Measurements from ENCODE around the gene CRB2. TPM values are rescaled to one million over a fixed set of nuclear protein-coding genes. Genes with fewer than 3 reads are reported as not detected.

CRB2 gene
- total RNA-seq, 1 experiment from 2014 or later: 0.07 TPM

- intact Hi-C loops (cut with micrococcal nuclease): no loop called here
- Histone ChIP-seq H3K36me3 (ENCODE audit: control insufficient read depth in 1 of 2, insufficient read depth in 2 of 2, low read length in 2 of 2) (no peaks in the 10 kb centered on the region), H3K27me3 (ENCODE audit: insufficient read depth, low read length) (no peaks in the 10 kb centered on the region), H3K79me2 (ENCODE audit: insufficient read depth, low read length) (no peaks in the 10 kb centered on the region), H4K20me1 (ENCODE audit: insufficient read depth) (no peaks in the 10 kb centered on the region), H3K9ac (ENCODE audit: low read length) (no peak overlapping the region), H3K4me2 (ENCODE audit: low read length) (no peak overlapping the region), H2AFZ (ENCODE audit: low read depth, low read length, poor library complexity, severe bottlenecking) (no peak overlapping the region), H3K4me1 (ENCODE audit: control insufficient read depth in 1 of 2, insufficient read depth in 2 of 2, low read length in 2 of 2) (peaks cover 22 to 24% of the 10 kb centered on the region in 2 experiments), H3K27ac (ENCODE audit: low read depth, low read length) (no peak overlapping the region), H3K4me3 (replicated peaks in 1 of 2; ENCODE audit: low read depth in 1 of 2, low read length in 2 of 2) (no peak overlapping the region), H3K9me3 (ENCODE audit: control insufficient read depth in 1 of 2, insufficient read depth in 1 of 2, low read depth in 1 of 2, low read length in 2 of 2) (no peaks in the 10 kb centered on the region), H3K9me2 (ENCODE audit: insufficient read depth) (no peaks in the 10 kb centered on the region)
- ATAC-seq (no peak), DNase-seq (ENCODE audit: low read depth, low spot score) (no peak)
- ChIA-PET CTCF (no interaction called here), POLR2A (no interaction called here), RAD21 (ENCODE audit: low non-redundant PET in 1 of 2, low total read pairs in 2 of 2, uncharacterized antibody in 2 of 2, unreplicated experiment in 2 of 2) (no interaction called here)
- TF ChIP-seq ELF1 (IDR thresholded peaks at IDR 0.05; ENCODE audit: borderline replicate concordance, low read depth) (no peak), EGR1 (IDR thresholded peaks at IDR 0.05; ENCODE audit: low read depth) (no peak), EZH2phosphoT487 (IDR thresholded peaks at IDR 0.05; ENCODE audit: borderline replicate concordance) (no peak), ZNF274 (IDR thresholded peaks at IDR 0.05; ENCODE audit: low read depth, low read length) (no peak), YY1 (IDR thresholded peaks at IDR 0.05; ENCODE audit: extremely low read depth, insufficient replicate concordance, low read depth, low read length) (no peak), POLR2AphosphoS5 (IDR thresholded peaks at IDR 0.05; ENCODE audit: low read depth, low read length) (no peak), TCF7L2 (IDR thresholded peaks at IDR 0.05; ENCODE audit: borderline replicate concordance, extremely low read depth, insufficient read depth, insufficient read length) (no peak), SRF (IDR thresholded peaks at IDR 0.05; ENCODE audit: low read depth) (no peak), SP1 (IDR thresholded peaks at IDR 0.05; ENCODE audit: low read depth) (no peak), FOSL1 (IDR thresholded peaks at IDR 0.05; ENCODE audit: low read depth) (no peak), SIN3A (IDR thresholded peaks at IDR 0.05; ENCODE audit: low read depth) (no peak)
- no TSS peak for BruUV-seq (replicated peaks)
These were observed 6.9 kb downstream of the CRB2 start for GRCh38 chr9:123362856-123363255.

GRCh38 chr9:123364241-123364824, 8.3 kb downstream of the CRB2 start:
- intact Hi-C loops (cut with micrococcal nuclease): no loop called here
- no peak overlapping the region for H3K9ac ChIP-seq (ENCODE audit: low read length)
- no peaks in the 10 kb centered on the region for H4K20me1 ChIP-seq (ENCODE audit: insufficient read depth)
- no peaks in the 10 kb centered on the region for H3K79me2 ChIP-seq (ENCODE audit: insufficient read depth, low read length)
- POLR2A ChIA-PET: no interaction called here
- DNase-seq (ENCODE audit: low read depth, low spot score) (no peak), ATAC-seq (no peak)
- BruUV-seq (replicated peaks): no TSS peak
- H3K9me2 ChIP-seq (ENCODE audit: insufficient read depth): no peaks in the 10 kb centered on the region
- no peak overlapping the region for H3K4me2 ChIP-seq (ENCODE audit: low read length)
- H3K9me3 ChIP-seq (ENCODE audit: control insufficient read depth in 1 of 2, insufficient read depth in 1 of 2, low read depth in 1 of 2, low read length in 2 of 2): no peaks in the 10 kb centered on the region
- no peaks in the 10 kb centered on the region for H3K27me3 ChIP-seq (ENCODE audit: insufficient read depth, low read length)
- no peak overlapping the region for H2AFZ ChIP-seq (ENCODE audit: low read depth, low read length, poor library complexity, severe bottlenecking)
- CTCF ChIA-PET: no interaction called here
- no peak overlapping the region for H3K27ac ChIP-seq (ENCODE audit: low read depth, low read length)
- H3K4me1 ChIP-seq (ENCODE audit: control insufficient read depth in 1 of 2, insufficient read depth in 2 of 2, low read length in 2 of 2): peaks cover 28 to 31% of the 10 kb centered on the region in 2 experiments
- no peak overlapping the region for H3K4me3 ChIP-seq (replicated peaks in 1 of 2; ENCODE audit: low read depth in 1 of 2, low read length in 2 of 2)
- H3K36me3 ChIP-seq (ENCODE audit: control insufficient read depth in 1 of 2, insufficient read depth in 2 of 2, low read length in 2 of 2): no peaks in the 10 kb centered on the region
- RAD21 ChIA-PET (ENCODE audit: low non-redundant PET in 1 of 2, low total read pairs in 2 of 2, uncharacterized antibody in 2 of 2, unreplicated experiment in 2 of 2): no interaction called here
- TF ChIP-seq YY1 (IDR thresholded peaks at IDR 0.05; ENCODE audit: extremely low read depth, insufficient replicate concordance, low read depth, low read length): no peak
- no peak for TF ChIP-seq CBX3 (IDR thresholded peaks at IDR 0.05; ENCODE audit: low read depth)
- TF ChIP-seq EZH2phosphoT487 (IDR thresholded peaks at IDR 0.05; ENCODE audit: borderline replicate concordance): no peak
- no peak for TF ChIP-seq ELF1 (IDR thresholded peaks at IDR 0.05; ENCODE audit: borderline replicate concordance, low read depth)
- no peak for TF ChIP-seq ZBTB33 (IDR thresholded peaks at IDR 0.05; ENCODE audit: extremely low read depth, insufficient replicate concordance, low read length)
- TF ChIP-seq ATF3 (IDR thresholded peaks at IDR 0.05): no peak
- TF ChIP-seq SRF (IDR thresholded peaks at IDR 0.05; ENCODE audit: low read depth): no peak
- no peak for TF ChIP-seq CEBPB (IDR thresholded peaks at IDR 0.05; ENCODE audit: low read depth)
- TF ChIP-seq ZFX (IDR thresholded peaks at IDR 0.05): no peak
- no peak for TF ChIP-seq TCF7L2 (IDR thresholded peaks at IDR 0.05; ENCODE audit: borderline replicate concordance, extremely low read depth, insufficient read depth, insufficient read length)
- TF ChIP-seq ZNF274 (IDR thresholded peaks at IDR 0.05; ENCODE audit: low read depth, low read length): no peak
- TF ChIP-seq RAD21 (IDR thresholded peaks at IDR 0.05; ENCODE audit: low read depth): no peak
- no peak for TF ChIP-seq POLR2A (IDR thresholded peaks at IDR 0.05; ENCODE audit: borderline replicate concordance, extremely low read depth, insufficient read depth, insufficient read length)
- no peak for TF ChIP-seq SP1 (IDR thresholded peaks at IDR 0.05; ENCODE audit: low read depth)
- TF ChIP-seq JUND (IDR thresholded peaks at IDR 0.05): no peak
